ENCODE results near the gene BRD1.
A peak's percentile ranks its signal among the peaks of the same experiment; 100 is the strongest.
"Not testable (repeated sequence)": the region's sequence is repeated elsewhere in the genome, so short reads cannot be mapped to it uniquely, and the experiment has no call there.

BRD1 gene

DNA sequence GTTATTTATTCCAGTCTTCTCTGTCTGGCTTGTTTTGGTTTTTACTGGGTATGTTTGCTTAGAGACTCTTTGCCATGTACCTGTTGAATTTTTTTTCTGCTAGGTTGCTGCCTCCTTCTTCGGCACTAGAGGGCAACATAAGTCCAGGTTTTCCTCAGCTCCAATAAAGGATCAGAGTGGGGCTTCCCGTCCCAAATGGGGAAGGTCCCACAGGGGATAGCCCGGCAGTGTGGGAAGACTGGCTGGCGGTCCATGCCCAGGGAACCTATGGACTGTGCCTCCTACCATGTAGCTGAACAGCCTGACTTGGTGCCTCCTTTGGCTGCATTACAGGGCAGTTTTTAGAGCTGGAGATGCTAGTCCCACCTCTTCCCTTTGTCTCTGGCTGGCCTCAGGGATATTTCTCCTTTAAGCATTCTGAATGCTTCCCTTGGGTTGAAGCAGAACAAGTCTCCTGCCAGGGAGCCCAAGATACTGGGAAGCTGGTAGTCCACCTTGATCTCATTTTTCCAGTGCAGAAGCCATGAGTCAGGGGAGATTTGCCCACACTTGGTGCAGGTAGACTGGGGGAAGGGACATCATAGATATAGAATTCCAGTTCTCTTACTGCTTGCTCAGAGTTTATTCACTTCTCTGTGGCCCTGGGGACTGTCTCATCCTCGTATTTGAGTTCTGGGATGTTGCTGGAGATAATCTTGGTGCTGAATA, 60.2 kb downstream of the BRD1 start:
- DNase-seq, result peak; percentile 62

- DNase-seq, result no peak
Measured at GRCh38 chr22:49765951-49766350, 61.7 kb downstream of the BRD1 start.

- no peak for DNase-seq
Measured at GRCh38 chr22:49765091-49765771, 62.4 kb downstream of the BRD1 start.

- no peak for DNase-seq
Measured at GRCh38 chr22:49764127-49764581, 63.5 kb downstream of the BRD1 start.

DNA sequence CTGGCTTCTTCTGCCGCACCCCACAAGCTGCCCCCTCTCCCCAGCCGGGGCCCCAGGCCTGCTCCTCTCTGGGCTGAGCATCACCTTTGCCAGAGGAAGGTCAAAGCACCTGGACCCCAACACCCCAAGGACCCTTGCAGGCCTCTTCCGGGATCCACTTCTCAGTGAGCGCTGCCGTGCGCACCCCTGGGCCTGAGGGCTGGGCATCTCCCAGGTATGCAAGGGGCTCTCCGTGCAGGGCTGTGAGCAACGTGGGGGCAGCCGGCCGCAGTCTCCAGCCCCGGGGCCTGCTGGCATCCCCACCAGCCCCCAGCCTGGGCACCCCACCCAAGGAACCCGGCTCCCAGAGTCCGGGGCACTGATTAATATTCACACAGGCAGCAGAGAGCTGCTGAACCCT, 64.0 kb downstream of the BRD1 start:
- no peak for DNase-seq

GRCh38 chr22:49763138-49763537, 64.5 kb downstream of the BRD1 start:
- DNase-seq, result no peak

DNA sequence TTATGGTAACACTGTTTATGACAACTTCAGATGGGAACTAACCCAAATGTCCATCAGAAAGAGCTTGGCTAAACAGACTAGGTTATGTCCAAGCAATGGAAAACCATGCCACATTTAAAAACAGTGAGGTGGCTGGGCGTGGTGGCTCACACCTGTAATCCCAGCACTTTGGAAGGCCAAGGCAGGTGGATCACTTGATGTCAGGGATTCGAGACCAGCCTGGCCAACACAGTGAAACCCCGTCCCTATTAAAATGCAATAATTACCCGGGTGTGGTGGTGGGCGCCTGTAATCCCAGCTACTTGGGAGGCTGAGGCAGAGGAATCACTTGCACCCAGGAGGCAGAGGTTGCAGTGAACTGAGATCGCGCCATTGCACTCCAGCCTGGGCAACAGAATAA, 65.1 kb downstream of the BRD1 start:
- not testable (repeated sequence) for DNase-seq

DNA sequence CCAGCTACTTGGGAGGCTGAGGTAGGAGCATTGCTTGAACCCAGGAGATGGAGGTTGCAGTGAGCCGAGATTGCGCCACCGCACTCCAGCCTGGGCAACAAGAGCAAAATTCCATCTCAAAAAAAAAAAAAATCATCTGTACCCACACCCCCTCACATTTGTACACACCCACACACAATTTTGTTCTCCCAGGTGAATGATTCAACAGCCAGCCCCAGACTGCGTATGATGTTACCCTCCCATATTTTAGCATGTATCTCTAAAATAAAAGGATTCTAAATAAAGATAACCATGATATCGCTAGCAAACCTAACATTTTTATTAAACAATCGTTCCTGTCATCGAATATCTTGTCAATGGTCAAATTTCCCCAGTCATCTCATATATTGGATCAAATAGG, 65.8 kb downstream of the BRD1 start:
- DNase-seq, result no peak

- DNase-seq, result peak; percentile 19
Measured at GRCh38 chr22:49760630-49761571, 66.8 kb downstream of the BRD1 start.

DNA sequence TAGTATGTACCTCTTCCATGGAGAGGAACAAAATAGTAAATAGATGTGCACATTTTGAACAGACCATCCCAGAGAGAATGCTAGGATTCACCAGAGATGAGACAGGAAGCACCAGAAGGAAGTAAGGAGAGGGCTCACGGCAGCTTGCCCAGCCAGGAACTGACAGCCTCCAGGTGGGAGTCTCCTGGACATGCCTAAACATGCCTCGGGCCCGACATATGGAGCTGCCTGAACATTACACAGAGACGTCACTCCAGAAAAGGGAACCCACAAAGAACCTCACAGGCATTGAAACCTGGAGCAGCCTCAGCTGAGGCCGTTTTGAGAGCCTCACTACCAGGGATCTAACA, 67.4 kb downstream of the BRD1 start:
- DNase-seq, result no peak

DNA sequence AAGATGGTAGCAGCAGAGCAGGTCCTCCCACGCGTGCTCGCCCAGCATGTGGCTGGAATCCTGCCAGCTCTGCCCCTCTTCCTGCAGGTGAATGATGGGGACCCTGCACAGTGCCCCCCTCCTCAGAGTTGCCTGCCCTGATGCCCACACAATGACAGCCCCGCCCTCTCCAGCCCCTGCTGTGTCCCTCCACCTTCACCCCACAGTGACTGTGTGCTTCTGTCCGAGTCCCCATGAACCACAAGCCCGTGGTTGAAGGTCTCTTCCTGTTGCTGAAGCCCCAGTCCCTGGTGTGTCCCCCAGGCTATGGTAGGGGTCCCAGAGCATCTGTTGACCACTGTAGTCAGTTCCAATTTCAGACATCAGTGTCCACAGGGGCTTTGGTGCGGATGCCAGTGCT, 71.0 kb downstream of the BRD1 start:
- DNase-seq, result no peak

GRCh38 chr22:49756201-49756600, 71.5 kb downstream of the BRD1 start:
- no peak for DNase-seq

DNA sequence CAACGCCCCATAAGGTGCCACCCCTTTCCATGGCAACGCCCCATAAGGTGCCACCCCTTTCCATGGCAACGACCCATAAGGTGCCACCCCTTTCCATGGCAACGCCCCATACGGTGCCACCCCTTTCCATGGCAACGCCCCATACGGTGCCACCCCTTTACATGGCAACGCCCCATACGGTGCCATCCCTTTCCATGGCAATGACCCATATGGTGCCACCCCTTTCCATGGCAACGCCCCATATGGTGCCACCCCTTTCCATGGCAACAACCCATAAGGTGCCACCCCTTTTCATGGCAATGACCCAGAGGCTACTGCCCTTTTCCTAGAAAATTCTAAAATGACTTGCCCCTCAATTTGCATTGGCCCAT, 72.1 kb downstream of the BRD1 start:
- no peak for DNase-seq

GRCh38 chr22:49754696-49755630, 72.7 kb downstream of the BRD1 start:
- no peak for DNase-seq

- no peak for DNase-seq
Measured at GRCh38 chr22:49753961-49754695, 73.5 kb downstream of the BRD1 start.

DNA sequence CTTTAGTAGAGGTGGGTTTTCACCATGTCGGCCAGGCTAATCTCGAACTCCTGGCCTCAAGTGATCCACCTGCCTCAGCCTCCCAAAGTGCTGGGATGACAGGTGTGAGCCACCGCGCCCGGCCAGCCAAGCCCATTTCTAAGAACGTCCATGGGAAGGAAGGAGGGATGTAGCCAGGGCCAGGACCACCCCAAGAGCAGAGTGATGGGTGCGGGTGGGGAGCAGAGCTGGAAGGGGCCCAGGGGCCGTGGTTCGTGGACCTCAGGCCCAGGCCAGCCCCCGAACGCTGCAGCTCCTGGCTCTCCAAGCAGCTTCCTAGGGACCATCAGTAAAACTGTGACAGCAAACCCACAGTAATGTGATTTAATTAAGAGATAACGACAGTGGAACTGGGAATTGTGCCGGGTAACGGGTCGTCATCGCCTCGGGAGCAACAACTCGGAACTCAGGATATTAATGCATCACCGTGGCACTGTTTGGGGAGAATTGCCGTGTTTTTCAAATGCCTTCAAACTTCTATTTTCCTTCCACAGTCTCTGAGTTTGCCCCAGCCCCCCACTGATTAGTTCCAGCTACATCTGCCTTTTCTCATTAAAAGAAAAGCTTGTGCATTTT, 74.3 kb downstream of the BRD1 start:
- no peak for DNase-seq

- DNase-seq, result no peak
Measured at GRCh38 chr22:49752598-49753091, 75.0 kb downstream of the BRD1 start.

DNA sequence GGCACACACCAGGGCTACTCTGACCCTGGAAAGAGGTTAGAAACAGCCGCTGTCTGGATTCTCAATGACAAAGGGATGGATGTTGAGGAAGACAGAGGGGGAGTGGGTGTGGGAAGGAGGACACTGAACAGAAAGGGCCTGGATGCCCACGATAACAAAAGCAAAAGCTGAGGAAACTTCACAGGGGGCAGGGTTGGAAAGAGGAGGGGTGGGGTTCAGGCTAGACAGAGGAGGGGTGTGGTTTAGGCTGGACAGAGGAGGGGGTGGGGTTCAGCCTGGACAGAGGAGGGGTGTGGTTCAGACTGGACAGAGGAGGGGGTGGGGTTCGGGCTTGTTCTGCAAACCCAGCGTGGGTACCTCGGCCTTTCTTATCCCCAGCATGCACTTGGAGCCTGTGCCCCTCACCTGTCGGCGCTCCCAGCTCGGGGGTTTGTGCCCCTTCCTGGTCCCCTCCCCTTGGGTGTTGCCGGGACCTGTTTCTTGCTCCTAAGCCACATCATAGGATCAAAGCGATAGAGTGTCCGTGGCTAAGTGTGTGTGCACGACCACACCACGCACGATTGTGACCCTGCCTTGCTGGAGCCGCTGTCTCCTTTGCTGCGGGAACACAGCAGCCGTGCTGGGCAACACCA, 75.6 kb downstream of the BRD1 start:
- DNase-seq, result no peak

- no peak for DNase-seq
Measured at GRCh38 chr22:49751318-49751965, 76.2 kb downstream of the BRD1 start.

- DNase-seq, result no peak
Measured at GRCh38 chr22:49749885-49750510, 77.7 kb downstream of the BRD1 start.

Measured in activated CD4-positive, alpha-beta T cell treated with anti-CD3 and anti-CD28 coated beads, Interleukin-10, Interleukin-2, amounts not matched to agents 100 ng/mL and 50 ng/mL, durations not matched to agents 16 hours and 8 hours (primary cell).